ENCODE data around the gene MYLK. TPM values are rescaled to one million over a fixed set of nuclear protein-coding genes. Genes with fewer than 3 reads are reported as not detected.
A peak's percentile ranks its signal among the peaks of the same experiment; 100 is the strongest.

MYLK gene
- polyA plus RNA-seq, 2 donors, result 14.2 to 104 TPM

DNA sequence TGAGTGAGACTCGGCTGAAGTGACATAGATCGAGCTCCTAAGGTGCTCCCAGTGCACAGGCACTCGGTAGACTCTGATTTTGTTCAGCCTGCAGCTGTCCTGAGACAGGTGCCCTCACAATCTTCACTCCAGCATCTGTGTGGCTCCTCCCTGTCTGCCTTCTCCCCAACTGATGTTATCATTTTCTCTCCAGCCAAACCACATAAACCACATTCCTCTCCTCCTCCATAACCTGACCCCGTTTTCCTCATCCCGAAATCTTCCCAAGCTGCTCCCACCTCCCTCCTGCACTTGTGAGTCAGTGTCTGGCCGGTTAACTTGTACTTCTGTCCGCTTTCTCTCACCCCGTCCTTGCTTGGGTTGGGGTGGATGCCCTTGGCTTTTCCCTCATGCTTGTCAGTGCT lies 206.0 kb downstream of the MYLK start:
- H3K27ac ChIP-seq (ENCODE audit: low read depth in 2 of 2, low read length in 1 of 2), result peak overlapping the region; percentile 14 to 66
- H3K27me3 ChIP-seq (ENCODE audit: control insufficient read depth in 1 of 2, insufficient read depth in 2 of 2, low read length in 2 of 2), result no peaks in the 10 kb centered on the region
- H3K9me3 ChIP-seq (ENCODE audit: control insufficient read depth in 2 of 2, insufficient read depth in 1 of 2, low read depth in 1 of 2, low read length in 1 of 2), result no peaks in the 10 kb centered on the region
- 58 to 66% methylated on average over 8 of the region's 8 CpGs for WGBS, 2 donors
- H3K36me3 ChIP-seq (ENCODE audit: control insufficient read depth in 2 of 2, insufficient read depth in 2 of 2, low read length in 1 of 2), result peaks cover 0 to 2% of the 10 kb centered on the region in 2 donors
- peaks cover 0 to 2% of the 10 kb centered on the region in 2 donors for H3K4me1 ChIP-seq (ENCODE audit: control insufficient read depth in 2 of 2, insufficient read depth in 2 of 2, low read length in 1 of 2)
- H3K4me3 ChIP-seq (ENCODE audit: low read depth in 1 of 2, low read length in 2 of 2), result no peak overlapping the region

DNA sequence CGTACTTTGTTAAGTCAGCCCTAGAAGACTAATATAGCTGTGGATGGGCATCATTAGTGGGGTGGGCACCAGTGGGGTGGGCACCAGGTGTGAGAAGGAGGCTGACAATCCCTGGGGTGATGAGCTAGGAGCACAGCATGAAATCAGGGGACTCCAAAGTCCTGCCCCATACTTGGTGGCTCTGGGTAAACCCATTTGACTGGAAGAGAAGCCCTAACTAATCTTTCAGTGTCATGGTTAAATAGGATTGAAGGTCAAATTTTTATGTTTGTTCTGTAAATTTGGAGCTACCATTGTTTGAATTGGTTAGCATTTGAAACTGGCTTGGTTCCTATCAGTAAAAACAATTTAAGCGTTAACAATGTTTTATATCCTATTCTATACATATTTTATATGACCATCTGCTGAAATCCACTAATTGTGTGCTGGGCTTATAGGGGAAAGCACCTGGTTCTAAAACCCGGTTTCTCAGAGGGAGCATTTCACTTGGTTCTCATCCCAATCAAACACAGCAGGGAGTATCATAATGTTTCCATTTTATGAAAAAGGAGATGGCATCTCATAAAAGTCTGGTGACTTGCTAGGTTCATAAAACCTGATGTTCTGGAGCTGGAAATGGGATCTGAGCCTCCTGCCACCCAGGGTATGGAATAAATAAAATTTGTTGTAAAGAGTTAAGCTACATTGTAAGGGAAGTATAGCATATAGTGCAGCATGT lies 211.5 kb downstream of the MYLK start:
- Histone ChIP-seq H3K27me3 (ENCODE audit: control insufficient read depth in 1 of 2, insufficient read depth in 2 of 2, low read length in 2 of 2) (no peaks in the 10 kb centered on the region), H3K27ac (ENCODE audit: low read depth in 2 of 2, low read length in 1 of 2) (peak overlapping the region in 1 of 2 donors; percentile 24), H3K36me3 (ENCODE audit: control insufficient read depth in 2 of 2, insufficient read depth in 2 of 2, low read length in 1 of 2) (no peaks in the 10 kb centered on the region), H3K4me1 (ENCODE audit: control insufficient read depth in 2 of 2, insufficient read depth in 2 of 2, low read length in 1 of 2) (peaks cover 0 to 2% of the 10 kb centered on the region in 2 donors), H3K9me3 (ENCODE audit: control insufficient read depth in 2 of 2, insufficient read depth in 1 of 2, low read depth in 1 of 2, low read length in 1 of 2) (no peaks in the 10 kb centered on the region), H3K4me3 (ENCODE audit: low read depth in 1 of 2, low read length in 2 of 2) (no peak overlapping the region)
- 74 to 76% methylated on average over 3 of the region's 3 CpGs for WGBS, 2 donors

DNA sequence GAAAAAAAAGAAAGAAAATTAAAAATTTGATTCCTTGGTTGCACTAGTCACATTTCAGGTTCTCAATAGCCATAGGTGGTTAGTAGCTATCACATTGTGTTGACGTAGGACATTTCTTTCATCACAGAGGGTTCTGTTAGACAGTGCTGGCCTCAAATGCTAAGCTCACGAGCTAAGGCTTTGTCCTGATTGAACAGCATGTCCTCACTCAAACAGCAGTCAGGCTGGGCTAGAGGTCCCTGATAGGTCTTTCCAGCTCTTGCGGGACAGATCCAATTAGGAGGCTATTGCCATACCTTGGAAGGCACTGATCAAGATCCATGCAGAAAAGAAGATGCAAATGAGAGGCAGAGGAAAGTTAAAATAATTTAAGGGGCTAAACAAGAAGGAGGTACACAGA lies 213.4 kb downstream of the MYLK start:
- Histone ChIP-seq H3K36me3 (ENCODE audit: control insufficient read depth in 2 of 2, insufficient read depth in 2 of 2, low read length in 1 of 2) (no peaks in the 10 kb centered on the region), H3K4me3 (ENCODE audit: low read depth in 1 of 2, low read length in 2 of 2) (no peak overlapping the region), H3K27me3 (ENCODE audit: control insufficient read depth in 1 of 2, insufficient read depth in 2 of 2, low read length in 2 of 2) (no peaks in the 10 kb centered on the region), H3K27ac (ENCODE audit: low read depth in 2 of 2, low read length in 1 of 2) (no peak overlapping the region), H3K4me1 (ENCODE audit: control insufficient read depth in 2 of 2, insufficient read depth in 2 of 2, low read length in 1 of 2) (peaks cover 0 to 2% of the 10 kb centered on the region in 2 donors), H3K9me3 (ENCODE audit: control insufficient read depth in 2 of 2, insufficient read depth in 1 of 2, low read depth in 1 of 2, low read length in 1 of 2) (no peaks in the 10 kb centered on the region)
- WGBS, 2 donors, result 79 to 82% methylated on average over 3 of the region's 3 CpGs

DNA sequence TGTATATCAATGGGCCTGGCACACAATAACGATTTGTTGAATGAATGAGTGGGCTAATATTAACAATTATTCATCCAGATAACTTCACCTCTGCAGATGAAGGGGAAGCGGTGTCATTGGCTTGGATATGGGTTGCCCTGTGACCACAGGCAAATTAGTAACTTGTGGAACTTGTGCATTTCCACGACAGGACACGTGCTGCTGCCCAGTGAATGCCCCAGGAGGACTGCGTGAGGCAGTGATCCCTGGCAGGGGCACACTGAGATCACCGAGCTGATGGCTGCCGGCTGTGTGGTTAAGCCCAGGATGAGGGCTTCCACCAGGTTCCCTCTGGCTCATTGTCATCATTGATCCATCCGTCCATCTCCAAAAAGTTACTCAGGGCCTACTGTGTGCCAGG lies 215.2 kb downstream of the MYLK start:
- Histone ChIP-seq H3K4me1 (ENCODE audit: control insufficient read depth in 2 of 2, insufficient read depth in 2 of 2, low read length in 1 of 2) (peaks cover 2 to 7% of the 10 kb centered on the region in 2 donors), H3K27me3 (ENCODE audit: control insufficient read depth in 1 of 2, insufficient read depth in 2 of 2, low read length in 2 of 2) (no peaks in the 10 kb centered on the region), H3K27ac (ENCODE audit: low read depth in 2 of 2, low read length in 1 of 2) (peak overlapping the region in 1 of 2 donors; percentile 47), H3K9me3 (ENCODE audit: control insufficient read depth in 2 of 2, insufficient read depth in 1 of 2, low read depth in 1 of 2, low read length in 1 of 2) (no peaks in the 10 kb centered on the region), H3K4me3 (ENCODE audit: low read depth in 1 of 2, low read length in 2 of 2) (no peak overlapping the region), H3K36me3 (ENCODE audit: control insufficient read depth in 2 of 2, insufficient read depth in 2 of 2, low read length in 1 of 2) (peaks cover 0 to 3% of the 10 kb centered on the region in 2 donors)
- WGBS, 2 donors, result 70 to 73% methylated on average over 8 of the region's 8 CpGs

DNA sequence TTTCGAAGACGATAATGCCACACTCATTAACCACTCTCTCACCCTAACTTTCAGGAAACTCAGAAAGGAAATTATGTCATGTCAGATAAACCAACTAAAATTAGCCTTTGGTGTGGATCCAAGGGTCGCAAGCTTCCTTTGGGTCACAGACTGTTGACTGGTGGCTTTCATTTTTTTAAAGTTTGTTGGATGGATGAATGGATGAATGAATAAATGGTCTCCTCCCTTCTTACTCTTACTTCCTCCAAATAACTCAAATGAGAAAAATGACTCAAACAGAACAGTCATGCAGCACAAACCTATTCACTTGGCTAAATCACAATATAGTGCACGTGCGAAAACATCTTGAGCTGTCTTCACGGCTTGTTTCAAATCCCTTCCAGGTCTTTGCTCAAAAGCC lies 216.3 kb downstream of the MYLK start:
- Histone ChIP-seq H3K27me3 (ENCODE audit: control insufficient read depth in 1 of 2, insufficient read depth in 2 of 2, low read length in 2 of 2) (no peaks in the 10 kb centered on the region), H3K36me3 (ENCODE audit: control insufficient read depth in 2 of 2, insufficient read depth in 2 of 2, low read length in 1 of 2) (peaks cover 0 to 3% of the 10 kb centered on the region in 2 donors), H3K4me3 (ENCODE audit: low read depth in 1 of 2, low read length in 2 of 2) (no peak overlapping the region), H3K9me3 (ENCODE audit: control insufficient read depth in 2 of 2, insufficient read depth in 1 of 2, low read depth in 1 of 2, low read length in 1 of 2) (no peaks in the 10 kb centered on the region), H3K4me1 (ENCODE audit: control insufficient read depth in 2 of 2, insufficient read depth in 2 of 2, low read length in 1 of 2) (peaks cover 2 to 4% of the 10 kb centered on the region in 2 donors), H3K27ac (ENCODE audit: low read depth in 2 of 2, low read length in 1 of 2) (peak overlapping the region in 1 of 2 donors; percentile 15)
- WGBS, 2 donors, result 54 to 66% methylated on average over 6 of the region's 6 CpGs

DNA sequence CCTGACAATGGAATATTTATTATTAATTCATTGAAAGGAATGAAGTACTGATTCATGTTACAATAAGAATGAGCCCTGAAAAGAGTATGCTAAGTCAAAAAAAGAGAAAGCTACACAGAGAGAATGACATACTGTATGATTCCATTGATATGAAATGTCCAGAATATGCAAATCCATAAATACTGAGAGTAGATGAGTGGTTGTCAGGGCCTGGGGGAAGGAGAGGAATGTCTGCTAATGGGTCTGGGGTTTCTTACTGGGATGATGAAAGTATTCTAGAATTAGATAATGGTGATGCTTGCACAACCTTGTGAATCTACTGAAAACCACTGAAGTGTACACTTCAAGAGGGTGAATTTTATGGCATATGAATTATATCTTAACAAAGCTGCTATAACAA lies 219.4 kb downstream of the MYLK start:
- H3K27me3 ChIP-seq (ENCODE audit: control insufficient read depth in 1 of 2, insufficient read depth in 2 of 2, low read length in 2 of 2), result no peaks in the 10 kb centered on the region
- H3K36me3 ChIP-seq (ENCODE audit: control insufficient read depth in 2 of 2, insufficient read depth in 2 of 2, low read length in 1 of 2), result peaks cover 0 to 3% of the 10 kb centered on the region in 2 donors
- H3K9me3 ChIP-seq (ENCODE audit: control insufficient read depth in 2 of 2, insufficient read depth in 1 of 2, low read depth in 1 of 2, low read length in 1 of 2), result no peaks in the 10 kb centered on the region
- no peak overlapping the region for H3K4me3 ChIP-seq (ENCODE audit: low read depth in 1 of 2, low read length in 2 of 2)
- H3K4me1 ChIP-seq (ENCODE audit: control insufficient read depth in 2 of 2, insufficient read depth in 2 of 2, low read length in 1 of 2), result peaks cover 2 to 7% of the 10 kb centered on the region in 2 donors
- no peak overlapping the region for H3K27ac ChIP-seq (ENCODE audit: low read depth in 2 of 2, low read length in 1 of 2)

DNA sequence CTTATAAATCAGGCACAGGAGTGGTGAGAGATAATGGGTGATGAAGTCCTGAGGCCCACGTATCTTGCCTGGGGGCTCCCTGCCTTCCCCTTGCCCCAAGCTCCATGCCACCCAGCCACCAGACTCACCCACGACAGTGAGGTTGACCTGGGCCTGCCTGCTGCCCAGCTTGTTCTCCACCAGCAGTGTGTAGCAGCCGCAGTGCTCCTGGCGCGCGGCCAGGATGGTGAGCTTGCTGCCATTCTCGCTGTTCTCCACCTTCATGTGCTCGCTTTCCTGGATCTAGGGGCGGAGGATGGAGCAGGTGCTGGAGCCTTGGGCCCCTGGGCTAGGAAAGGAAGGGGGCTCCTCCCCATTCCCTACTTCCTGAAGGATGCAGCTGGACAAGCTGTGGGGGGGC lies 220.2 kb downstream of the MYLK start:
- peaks cover 2 to 7% of the 10 kb centered on the region in 2 donors for H3K4me1 ChIP-seq (ENCODE audit: control insufficient read depth in 2 of 2, insufficient read depth in 2 of 2, low read length in 1 of 2)

DNA sequence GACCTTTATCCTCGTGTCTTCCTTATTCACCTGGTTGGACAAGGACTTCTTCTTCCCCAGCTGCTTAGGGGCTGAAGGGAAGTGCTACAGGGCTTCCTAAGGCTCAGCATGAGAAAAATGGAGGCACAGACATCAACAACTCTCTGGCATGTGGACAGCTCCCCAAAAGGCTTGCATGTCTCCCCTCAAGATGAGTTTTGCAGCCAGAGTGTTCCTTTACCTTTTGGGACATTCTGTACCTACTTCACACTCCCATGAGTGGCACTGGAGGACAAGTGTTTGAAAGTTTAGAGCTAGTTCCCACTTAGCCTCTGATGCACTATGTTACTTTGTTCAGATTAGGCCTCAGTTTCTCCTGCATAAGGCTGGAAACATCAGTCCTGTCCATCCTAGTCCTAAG lies 222.2 kb downstream of the MYLK start:
- 64 to 84% methylated on average over 1 of the region's 1 CpG for WGBS, 2 donors
- H3K4me1 ChIP-seq (ENCODE audit: control insufficient read depth in 2 of 2, insufficient read depth in 2 of 2, low read length in 1 of 2), result peaks cover 2 to 7% of the 10 kb centered on the region in 2 donors

More for the DNA sequence above, 220.2 kb downstream of the MYLK start:
- Histone ChIP-seq H3K27ac (ENCODE audit: low read depth in 2 of 2, low read length in 1 of 2) (peak overlapping the region; percentile 30 to 70), H3K27me3 (ENCODE audit: control insufficient read depth in 1 of 2, insufficient read depth in 2 of 2, low read length in 2 of 2) (no peaks in the 10 kb centered on the region), H3K4me3 (ENCODE audit: low read depth in 1 of 2, low read length in 2 of 2) (no peak overlapping the region), H3K36me3 (ENCODE audit: control insufficient read depth in 2 of 2, insufficient read depth in 2 of 2, low read length in 1 of 2) (peaks cover 0 to 3% of the 10 kb centered on the region in 2 donors), H3K9me3 (ENCODE audit: control insufficient read depth in 2 of 2, insufficient read depth in 1 of 2, low read depth in 1 of 2, low read length in 1 of 2) (no peaks in the 10 kb centered on the region)
- WGBS, 2 donors, result 83 to 86% methylated on average over 9 of the region's 9 CpGs

DNA sequence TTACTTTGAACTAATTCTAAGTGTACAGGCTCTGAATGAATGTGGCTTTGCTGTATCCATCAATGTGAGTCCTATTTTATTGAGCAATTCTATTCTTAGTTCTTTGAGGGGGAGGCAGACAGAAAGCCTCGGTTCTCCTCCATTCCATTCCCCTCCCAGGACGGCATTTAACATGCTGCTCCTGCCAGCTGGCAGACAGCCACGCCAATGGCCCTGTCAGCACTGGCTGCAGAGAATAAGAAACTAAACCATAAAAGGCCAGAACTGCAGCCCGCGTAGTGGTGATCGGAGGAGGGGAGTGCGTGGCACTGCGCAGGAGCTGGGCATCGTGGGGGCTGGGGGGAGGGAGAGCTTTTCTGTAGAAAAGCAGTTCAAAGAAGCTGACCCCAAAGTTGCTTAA lies 223.2 kb downstream of the MYLK start:
- H3K9me3 ChIP-seq (ENCODE audit: control insufficient read depth in 2 of 2, insufficient read depth in 1 of 2, low read depth in 1 of 2, low read length in 1 of 2), result no peaks in the 10 kb centered on the region
- WGBS, 2 donors, result 19 to 22% methylated on average over 9 of the region's 9 CpGs
- peaks cover 0 to 5% of the 10 kb centered on the region in 2 donors for H3K36me3 ChIP-seq (ENCODE audit: control insufficient read depth in 2 of 2, insufficient read depth in 2 of 2, low read length in 1 of 2)
- H3K4me3 ChIP-seq (ENCODE audit: low read depth in 1 of 2, low read length in 2 of 2), result no peak overlapping the region
- H3K4me1 ChIP-seq (ENCODE audit: control insufficient read depth in 2 of 2, insufficient read depth in 2 of 2, low read length in 1 of 2), result peaks cover 2 to 7% of the 10 kb centered on the region in 2 donors
- no peaks in the 10 kb centered on the region for H3K27me3 ChIP-seq (ENCODE audit: control insufficient read depth in 1 of 2, insufficient read depth in 2 of 2, low read length in 2 of 2)
- peak overlapping the region in 1 of 2 donors; percentile 69 for H3K27ac ChIP-seq (ENCODE audit: low read depth in 2 of 2, low read length in 1 of 2)

More for the DNA sequence above, 222.2 kb downstream of the MYLK start:
- Histone ChIP-seq H3K36me3 (ENCODE audit: control insufficient read depth in 2 of 2, insufficient read depth in 2 of 2, low read length in 1 of 2) (peaks cover 0 to 5% of the 10 kb centered on the region in 2 donors), H3K9me3 (ENCODE audit: control insufficient read depth in 2 of 2, insufficient read depth in 1 of 2, low read depth in 1 of 2, low read length in 1 of 2) (no peaks in the 10 kb centered on the region), H3K27ac (ENCODE audit: low read depth in 2 of 2, low read length in 1 of 2) (peak overlapping the region; percentile 69 to 85), H3K4me3 (ENCODE audit: low read depth in 1 of 2, low read length in 2 of 2) (no peak overlapping the region), H3K27me3 (ENCODE audit: control insufficient read depth in 1 of 2, insufficient read depth in 2 of 2, low read length in 2 of 2) (no peaks in the 10 kb centered on the region)

DNA sequence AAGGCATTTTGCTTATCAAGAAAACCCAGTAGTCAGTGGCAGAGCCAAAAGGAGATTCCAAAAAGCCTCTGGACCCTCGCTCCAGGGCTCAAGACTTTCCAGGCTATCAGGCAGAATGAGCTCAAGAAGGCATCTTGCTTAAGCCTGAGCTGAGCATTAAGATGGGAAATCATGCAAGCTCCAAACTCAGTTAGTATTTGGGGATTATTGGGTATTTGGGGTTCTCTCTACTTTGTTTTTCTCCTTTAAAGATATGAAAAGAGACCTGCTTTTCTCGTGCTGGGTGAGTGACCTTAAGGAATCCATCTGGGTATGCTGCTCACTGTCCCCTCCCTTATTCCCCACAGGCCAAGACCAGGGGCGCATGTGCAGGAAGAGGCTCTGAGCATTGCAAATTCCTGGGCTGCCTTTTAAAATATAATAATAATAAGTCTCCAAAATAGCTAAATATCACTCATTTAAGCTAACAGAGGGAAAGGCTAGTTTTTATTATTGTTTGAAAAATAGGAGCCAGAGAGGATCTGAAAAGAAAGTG lies 223.9 kb downstream of the MYLK start:
- Histone ChIP-seq H3K4me3 (ENCODE audit: low read depth in 1 of 2, low read length in 2 of 2) (no peak overlapping the region), H3K27ac (ENCODE audit: low read depth in 2 of 2, low read length in 1 of 2) (peak overlapping the region; percentile 39 to 85), H3K9me3 (ENCODE audit: control insufficient read depth in 2 of 2, insufficient read depth in 1 of 2, low read depth in 1 of 2, low read length in 1 of 2) (no peaks in the 10 kb centered on the region), H3K4me1 (ENCODE audit: control insufficient read depth in 2 of 2, insufficient read depth in 2 of 2, low read length in 1 of 2) (peaks cover 2 to 7% of the 10 kb centered on the region in 2 donors), H3K27me3 (ENCODE audit: control insufficient read depth in 1 of 2, insufficient read depth in 2 of 2, low read length in 2 of 2) (no peaks in the 10 kb centered on the region), H3K36me3 (ENCODE audit: control insufficient read depth in 2 of 2, insufficient read depth in 2 of 2, low read length in 1 of 2) (peaks cover 0 to 5% of the 10 kb centered on the region in 2 donors)
- WGBS, 2 donors, result 63 to 71% methylated on average over 3 of the region's 3 CpGs

All from esophagus (tissue), 2 donors.